ENCODE measurements around the gene POU6F1. TPM values are rescaled to one million over a fixed set of nuclear protein-coding genes. Genes with fewer than 3 reads are reported as not detected.

The POU6F1 gene
- total RNA-seq, 2 donors from 2014 or later, result 6.2 to 9.6 TPM

- Histone ChIP-seq H3K36me3 (replicated peaks in 1 of 2; ENCODE audit: insufficient read depth in 1 of 2, low read depth in 2 of 2) (no peaks in the 10 kb centered on the region), H3K27me3 (no peaks in the 10 kb centered on the region), H3K4me1 (no peaks in the 10 kb centered on the region), H3K27ac (no peak overlapping the region), H3K4me3 (no peak overlapping the region), H3K9me3 (no peaks in the 10 kb centered on the region)
- DNase-seq (no peak), ATAC-seq (no peak)
- no peak for TF ChIP-seq POLR2A (IDR thresholded peaks at IDR 0.05)
- TF ChIP-seq CTCF (IDR thresholded peaks at IDR 0.05), result no peak
- WGBS, 2 donors, result 70 to 84% methylated on average over 3 to 5 of the region's 5 CpGs
- intact Hi-C loops (cut with DNase I), result no loop called here
Observed at GRCh38 chr12:51192284-51192671, 25.6 kb downstream of the POU6F1 start.

GRCh38 chr12:51191516-51192283 is 26.2 kb downstream of the POU6F1 start:
- Histone ChIP-seq H3K4me3 (no peak overlapping the region), H3K27me3 (no peaks in the 10 kb centered on the region), H3K36me3 (replicated peaks in 1 of 2; ENCODE audit: insufficient read depth in 1 of 2, low read depth in 2 of 2) (no peaks in the 10 kb centered on the region), H3K27ac (no peak overlapping the region), H3K4me1 (no peaks in the 10 kb centered on the region), H3K9me3 (no peaks in the 10 kb centered on the region)
- intact Hi-C loops (cut with DNase I), result no loop called here
- no peak for ATAC-seq
- 88 to 93% methylated on average over 9 to 12 of the region's 12 CpGs for WGBS, 2 donors
- TF ChIP-seq CTCF (IDR thresholded peaks at IDR 0.05), result no peak
- TF ChIP-seq POLR2A (IDR thresholded peaks at IDR 0.05), result no peak
- DNase-seq, result no peak

- Histone ChIP-seq H3K4me1 (no peaks in the 10 kb centered on the region), H3K27ac (no peak overlapping the region), H3K27me3 (no peaks in the 10 kb centered on the region), H3K36me3 (replicated peaks in 1 of 2; ENCODE audit: insufficient read depth in 1 of 2, low read depth in 2 of 2) (no peaks in the 10 kb centered on the region), H3K4me3 (no peak overlapping the region), H3K9me3 (no peaks in the 10 kb centered on the region)
- TF ChIP-seq POLR2A (IDR thresholded peaks at IDR 0.05) (no peak), CTCF (IDR thresholded peaks at IDR 0.05) (no peak)
- WGBS, 2 donors, result 87 to 89% methylated on average over 4 of the region's 4 CpGs
- no peak for DNase-seq
- intact Hi-C loops (cut with DNase I), result no loop called here
- no peak for ATAC-seq
Observed at GRCh38 chr12:51190820-51191219, 27.0 kb downstream of the POU6F1 start.

- intact Hi-C loops (cut with DNase I), result no loop called here
- no peak overlapping the region for H3K4me3 ChIP-seq
- no peaks in the 10 kb centered on the region for H3K36me3 ChIP-seq (replicated peaks in 1 of 2; ENCODE audit: insufficient read depth in 1 of 2, low read depth in 2 of 2)
- no peaks in the 10 kb centered on the region for H3K4me1 ChIP-seq
- H3K9me3 ChIP-seq, result no peaks in the 10 kb centered on the region
- DNase-seq (no peak), ATAC-seq (no peak)
- H3K27me3 ChIP-seq, result no peaks in the 10 kb centered on the region
- TF ChIP-seq POLR2A (IDR thresholded peaks at IDR 0.05), result no peak
- TF ChIP-seq CTCF (IDR thresholded peaks at IDR 0.05), result no peak
- 79 to 86% methylated on average over 12 to 14 of the region's 14 CpGs for WGBS, 2 donors
- H3K27ac ChIP-seq, result no peak overlapping the region
Observed at GRCh38 chr12:51189790-51190355, 28.0 kb downstream of the POU6F1 start.
